ENCODE measurements around the gene DPH3. TPM values are rescaled to one million over a fixed set of nuclear protein-coding genes. Genes with fewer than 3 reads are reported as not detected.
A peak's percentile ranks its signal among the peaks of the same experiment; 100 is the strongest.

Gene DPH3
- total and polyA plus RNA-seq, 9 of the 15 experiments (the other 6 are each of a cell fraction or from before 2014, with no cell fraction given) = 15.9 to 131 (median 38.7) TPM

GRCh38 chr3:16264174-16264707, 502 bp downstream of the DPH3 start:
- H3K9me1 ChIP-seq (ENCODE audit: control insufficient read depth, insufficient read depth, low read length) = no peaks in the 10 kb centered on the region
- TSS peak; percentile 71 for BruUV-seq (replicated peaks)
- H3K36me3 ChIP-seq (ENCODE audit: control insufficient read depth, insufficient read depth, low read length) = peaks cover 50% of the 10 kb centered on the region
- peak overlapping the region; percentile 81 for H3K27ac ChIP-seq (ENCODE audit: extremely low read depth, low read depth, low read length)
- under 1% methylated on average over 21 of the region's 21 CpGs for WGBS (ENCODE audit: insufficient coverage, low coverage, missing lambda C conversion rate)
- ChIA-PET POLR2A (interaction anchor here (0.6 to 2.5 kb wide), 14 partner anchors 9 to 189 kb away, joined by 3 to 11 read pairs (median 4); no protein-coding TSS in a partner anchor), CTCF (ENCODE audit: low intra/inter-chr PET ratio) (interaction anchor here (0.5 kb wide), 1 partner anchor 1485 kb away, joined by 3 read pairs; no protein-coding TSS in a partner anchor)
- peak overlapping the region; percentile 79 for H3K4me3 ChIP-seq
- peaks cover 7 to 10% of the 10 kb centered on the region in 2 experiments; a peak in 4 of 5 replicates for H3K4me1 ChIP-seq (replicated peaks in 1 of 2; ENCODE audit: control insufficient read depth in 2 of 2, insufficient read depth in 2 of 2, low read length in 2 of 2)
- H3K79me2 ChIP-seq (ENCODE audit: control insufficient read depth, insufficient read depth, low read length) = peaks cover 70% of the 10 kb centered on the region
- H2AFZ ChIP-seq (ENCODE audit: low read depth, low read length) = peak overlapping the region; percentile 95
- ATAC-seq (peak; percentile 86), DNase-seq (ENCODE audit: extremely low read depth in 1 of 4, low spot score in 3 of 4) (peak in 2 of 4 experiments; percentile 51 to 87), FAIRE-seq (no peak)
- peak overlapping the region; percentile 97 for H3K4me2 ChIP-seq (ENCODE audit: insufficient read depth, low read length)
- H3K9ac ChIP-seq (ENCODE audit: insufficient read depth in 1 of 2, low read depth in 2 of 2, low read length in 2 of 2) = peak overlapping the region; percentile 95
- intact Hi-C loops (cut with micrococcal nuclease) = no loop called here
- no peaks in the 10 kb centered on the region for H3K9me3 ChIP-seq (replicated peaks; ENCODE audit: control insufficient read depth, insufficient read depth, low read depth, low read length)
- H4K20me1 ChIP-seq (replicated peaks; ENCODE audit: control insufficient read depth, insufficient read depth, low read length) = 0 out of 2 replicates have a peak, but pooled peaks cover 10% of the 10 kb centered on the region
- in situ Hi-C loops (cut with MboI) = no loop called here
- H3K27me3 ChIP-seq (ENCODE audit: control insufficient read depth in 2 of 2, insufficient read depth in 2 of 2, low read length in 2 of 2) = no peaks in the 10 kb centered on the region
- TF ChIP-seq SP2 (IDR thresholded peaks at IDR 0.05; ENCODE audit: extremely low read depth, low read depth, low read length, poor library complexity, severe bottlenecking) (no peak), TAL1 (IDR thresholded peaks at IDR 0.05) (no peak), KLF13 (tag; IDR thresholded peaks at IDR 0.05; ENCODE audit: borderline replicate concordance, low read depth) (0 out of 2 replicates have a peak, but pooled peaks have one; percentile 69), KDM2B (CRISPR knock-in tag; IDR thresholded peaks at IDR 0.05) (no peak), ZNF699 (CRISPR knock-in tag; IDR thresholded peaks at IDR 0.05; ENCODE audit: insufficient replicate concordance) (no peak), HMBOX1 (IDR thresholded peaks at IDR 0.05) (no peak), CSDE1 (IDR thresholded peaks at IDR 0.05) (no peak; a peak in 1 of 4 replicates), TARDBP (IDR thresholded peaks at IDR 0.05) (no peak), MBD2 (IDR thresholded peaks at IDR 0.05; ENCODE audit: borderline replicate concordance, low read depth) (no peak), NCOA1 (IDR thresholded peaks at IDR 0.05; ENCODE audit: low read depth) (no peak), ZNF197 (CRISPR knock-in tag; IDR thresholded peaks at IDR 0.05; ENCODE audit: low read depth) (no peak), NR2F6 (CRISPR knock-in tag; IDR thresholded peaks at IDR 0.05) (no peak), NFIC (IDR thresholded peaks at IDR 0.05) (0 out of 2 replicates have a peak, but pooled peaks have one; percentile 7), RNF2 (IDR thresholded peaks at IDR 0.05) (no peak), VEZF1 (CRISPR knock-in tag; IDR thresholded peaks at IDR 0.05) (peak; percentile 65), ZNF140 (CRISPR knock-in tag; IDR thresholded peaks at IDR 0.05) (no peak), NFATC3 (IDR thresholded peaks at IDR 0.05) (no peak), MAFK (IDR thresholded peaks at IDR 0.05; ENCODE audit: low read length) (no peak), RBM17 (IDR thresholded peaks at IDR 0.05; ENCODE audit: borderline replicate concordance, low read depth, low read length) (no peak), CREB3L1 (IDR thresholded peaks at IDR 0.05; ENCODE audit: borderline replicate concordance, low read depth) (no peak), ZNF780A (CRISPR knock-in tag; IDR thresholded peaks at IDR 0.05) (no peak), PHB (CRISPR knock-in tag; IDR thresholded peaks at IDR 0.05) (no peak)

All from K562 (cell line).